K562 (cell line): ENCODE measurements around the gene SLC25A21. TPM values are rescaled to one million over a fixed set of nuclear protein-coding genes. Genes with fewer than 3 reads are reported as not detected.

ENCODE experiments used
- ATAC-seq: fragments of 200-7000 bp; cut with Tn5 transposase; 3 replicates; pipeline ENCODE4 v1.9.1; 2020; ENCODE audit warnings: moderate library complexity
- BruUV-seq: library from RNA; stranded (reverse); fragments of 400-500 nt; replicated peaks from 2 replicates; lab custom pipeline; 2021; lab: Mats Ljungman, UMichigan
- CTCF ChIA-PET: fragments of 300-600 bp; formaldehyde crosslinking; extraction: SDS; loops from one replicate; lab custom pipeline; 2021; ENCODE audit warnings: low intra/inter-chr PET ratio; lab: Yijun Ruan, JAX
- POLR2A ChIA-PET: fragments of 300-600, 350-650 bp; sonication (Branson Sonifier 250); formaldehyde crosslinking; extraction: SDS; loops from one replicate; lab custom pipeline; 2021; ENCODE audit warnings: antibody characterized with exemption, inconsistent platforms; lab: Yijun Ruan, JAX
- DNase-seq, 4 experiments: peaks; one replicate each; pipeline versions ENCODE4 v3.0.0 to v3.0.0-alpha.2; 2011 to 2018; ENCODE audit warnings: low spot score in 3 of 4, mixed read lengths in 3 of 4; ENCODE audit errors: extremely low read depth in 1 of 4
- FAIRE-seq: peaks from 2 replicates; lab custom pipeline; 2011; peaks lifted over from hg19 to GRCh38; lab: Jason Lieb, UNC
- H2AFZ ChIP-seq: 2 replicates; pipeline ENCODE4 v1.6.0; 2011; ENCODE audit warnings: low read depth, low read length, control low read depth, inconsistent platforms
- H3K27ac ChIP-seq: fragments of 200-600 bp; 3 replicates; pipeline ENCODE4 v1.8.0; 2011; ENCODE audit warnings: low read depth, mild to moderate bottlenecking, control low read depth, inconsistent platforms, low read length, moderate library complexity, mixed read lengths; ENCODE audit errors: extremely low read depth
- H3K27me3 ChIP-seq, 2 experiments: fragments of 300-600 bp in 1 of 2; 2 replicates in 1 of 2; 3 replicates in 1 of 2; pipeline versions ENCODE4 v1.6.0 to v1.8.0; 2011; ENCODE audit warnings: inconsistent platforms in 2 of 2, low read length in 2 of 2, mild to moderate bottlenecking in 1 of 2, mixed read lengths in 1 of 2, moderate library complexity in 1 of 2; ENCODE audit not compliant: control insufficient read depth in 2 of 2, insufficient read depth in 2 of 2
- H3K36me3 ChIP-seq: fragments of 300-600 bp; 3 replicates; pipeline ENCODE4 v1.8.0; 2011; ENCODE audit warnings: mild to moderate bottlenecking, low read length, inconsistent platforms; ENCODE audit not compliant: control insufficient read depth, insufficient read depth
- H3K4me1 ChIP-seq, 2 experiments: fragments of 200-600 bp in 1 of 2; replicated peaks in 1 of 2; 2 replicates in 1 of 2; 3 replicates in 1 of 2; pipeline versions ENCODE4 v1.5.1 to v1.8.0; 2011; ENCODE audit warnings: inconsistent platforms in 2 of 2, low read length in 2 of 2, mild to moderate bottlenecking in 1 of 2, mixed read lengths in 1 of 2, moderate library complexity in 1 of 2; ENCODE audit not compliant: control insufficient read depth in 2 of 2, insufficient read depth in 2 of 2
- H3K4me2 ChIP-seq: 2 replicates; pipeline ENCODE4 v1.6.1; 2011; ENCODE audit warnings: low read length, control low read depth, inconsistent platforms, mixed read lengths; ENCODE audit not compliant: insufficient read depth
- H3K4me3 ChIP-seq: fragments of 200-600 bp; sonication (generic), shearing (Covaris generic); 2 replicates; pipeline ENCODE4 v1.5.1; 2016; ENCODE audit warnings: control low read depth, inconsistent platforms
- H3K79me2 ChIP-seq: fragments of 200-600 bp; 3 replicates; pipeline ENCODE4 v1.8.0; 2011; ENCODE audit warnings: low read length, inconsistent platforms; ENCODE audit not compliant: control insufficient read depth, insufficient read depth
- H3K9ac ChIP-seq, 2 experiments: 2 replicates each; pipeline versions ENCODE4 v1.6.0 to v1.6.1; 2011; ENCODE audit warnings: low read depth in 2 of 2, low read length in 2 of 2, control low read depth in 1 of 2, inconsistent platforms in 1 of 2, mild to moderate bottlenecking in 1 of 2, mixed read lengths in 1 of 2; ENCODE audit not compliant: insufficient read depth in 1 of 2
- H3K9me1 ChIP-seq: one replicate; pipeline ENCODE4 v1.6.0; 2011; ENCODE audit warnings: inconsistent platforms, mild to moderate bottlenecking, low read length, moderate library complexity; ENCODE audit not compliant: control insufficient read depth, insufficient read depth
- H3K9me3 ChIP-seq: replicated peaks from 2 replicates; pipeline ENCODE4 v1.5.1; 2011; ENCODE audit warnings: low read depth, low read length, inconsistent platforms; ENCODE audit not compliant: control insufficient read depth, insufficient read depth
- H4K20me1 ChIP-seq: replicated peaks from 2 replicates; pipeline ENCODE4 v1.6.1; 2011; ENCODE audit warnings: low read length, inconsistent platforms, mixed read lengths; ENCODE audit not compliant: control insufficient read depth, insufficient read depth
- ADNP ChIP-seq: fragments of 200-800 bp; sonication (Bioruptor generic); IDR thresholded peaks from 2 replicates; pipeline ENCODE4 v1.6.1; 2016; ENCODE audit warnings: missing genetic modification characterization, missing compliant biosample characterization
- ARHGAP35 ChIP-seq: fragments of 450-650 bp; IDR thresholded peaks from 2 replicates; pipeline ENCODE4 v1.6.1; 2018; ENCODE audit not compliant: partially characterized antibody
- CBX5 ChIP-seq: IDR thresholded peaks from 2 replicates; pipeline ENCODE4 v1.6.1; 2014; ENCODE audit warnings: low read depth, borderline replicate concordance
- DACH1 ChIP-seq: fragments of 450-650 bp; IDR thresholded peaks from 2 replicates; pipeline ENCODE4 v1.6.1; 2018; ENCODE audit not compliant: partially characterized antibody
- ESRRA ChIP-seq: fragments of 450-650 bp; IDR thresholded peaks from 2 replicates; pipeline ENCODE4 v1.6.1; 2014; ENCODE audit warnings: low read depth, mild to moderate bottlenecking, moderate library complexity, borderline replicate concordance
- FUS ChIP-seq: fragments of 200-400 bp; formaldehyde crosslinking; optimal IDR thresholded peaks from 2 replicates; pipeline ENCODE3; 2017; ENCODE audit warnings: low read depth, low read length
- HMBOX1 ChIP-seq: sonication (generic); IDR thresholded peaks from 2 replicates; pipeline ENCODE4 v1.6.1; 2016
- NCOA6 ChIP-seq: fragments of 450-650 bp; IDR thresholded peaks from 2 replicates; pipeline ENCODE4 v1.6.1; 2017; ENCODE audit warnings: mild to moderate bottlenecking
- NFIC ChIP-seq: fragments of 450-650 bp; IDR thresholded peaks from 2 replicates; pipeline ENCODE4 v1.6.1; 2017; ENCODE audit warnings: mild to moderate bottlenecking, inconsistent platforms
- RREB1 ChIP-seq: fragments of 250-450 bp; sonication (Bioruptor Pico); IDR thresholded peaks from 2 replicates; pipeline ENCODE4 v1.4.0; 2020
- SPI1 ChIP-seq: IDR thresholded peaks from 2 replicates; pipeline ENCODE4 v1.6.1; 2011; ENCODE audit warnings: low read depth, low read length, control low read depth, borderline replicate concordance
- ZEB2 ChIP-seq: fragments of 450-650 bp; IDR thresholded peaks from 2 replicates; pipeline ENCODE4 v1.6.1; 2016
- ZNF551 ChIP-seq: fragments of 250-450 bp; sonication (Bioruptor Pico); IDR thresholded peaks from 2 replicates; pipeline ENCODE4 v1.5.0; 2021; ENCODE audit warnings: mild to moderate bottlenecking, moderate library complexity
- ZNF740 ChIP-seq, 3 experiments: fragments of 200-800 bp in 1 of 3; sonication (Bioruptor generic) in 1 of 3; sonication (generic) in 1 of 3; formaldehyde crosslinking in 1 of 3; IDR thresholded peaks; 2 replicates each; pipeline versions ENCODE4 v1.6.1 to v1.8.0; 2016 to 2022; ENCODE audit warnings: mild to moderate bottlenecking in 2 of 3, missing compliant biosample characterization in 2 of 3, missing genetic modification characterization in 2 of 3, missing genetic modification reagents in 1 of 3
- WGBS: fragments of 100-300 bp; shearing (Covaris generic); methylation state at CpG from one replicate; pipeline ENCODE4 v1.1.6; 2016; ENCODE audit warnings: low coverage, mixed read lengths; ENCODE audit not compliant: insufficient coverage; ENCODE audit errors: missing lambda C conversion rate; 5-methylcytosine and 5-hydroxymethylcytosine counted together
- in situ Hi-C: fragments of 300-500 bp; cut with MboI; formaldehyde crosslinking; loops from 4 replicates; pipeline ENCODE4 v1.15.0; 2018; ENCODE audit warnings: inconsistent platforms, mixed read lengths
- intact Hi-C: fragments of 100-400 bp; cut with micrococcal nuclease; formaldehyde crosslinking; loops from 2 replicates; pipeline ENCODE4 v1.14.2; 2022
- polyA plus RNA-seq, 8 experiments: library from polyadenylated mRNA; depleted of rRNA in 4 of 8; stranded (reverse) in 5 of 8; unstranded in 3 of 8; fragments of >200 nt; fragmentation: Nextera tagmentation in 2 of 8; fragmentation: Illumina TruSeq in 1 of 8; extraction: Ambion mirVana in 2 of 8; extraction: Trizol in 1 of 8; gene quantifications; 2 replicates each; pipeline versions ENCODE4 v1.2.1 to v1.2.3, GENCODE V29; 2011 to 2014; ENCODE audit warnings: inconsistent platforms in 1 of 8, missing spikeins in 1 of 8
- total RNA-seq, 7 experiments: library from RNA; depleted of rRNA in 6 of 7; stranded (reverse); fragments of >200 nt in 6 of 7; fragmentation: Illumina TruSeq in 2 of 7; extraction: Trizol in 2 of 7; gene quantifications; 2 replicates each; pipeline versions ENCODE4 v1.2.1 to v1.2.3, GENCODE V29; 2011 to 2021; ENCODE audit warnings: low replicate concordance in 1 of 7

The SLC25A21 gene
- total and polyA plus RNA-seq, 9 of the 15 experiments (the other 6 are each of a cell fraction or from before 2014, with no cell fraction given), result 15.2 to 46.7 (median 28.7) TPM

GRCh38 chr14:36874396-36875138 is 297.8 kb downstream of the SLC25A21 start (continued):
- TF ChIP-seq SPI1 (no peak), NCOA6 (no peak), ZEB2 (no peak), CBX5 (no peak), DACH1 (no peak), HMBOX1 (no peak), ZNF551 (CRISPR knock-in tag) (no peak), NFIC (no peak), ZNF740 (CRISPR knock-in tag; IDR thresholded peaks at IDR 0.05) (no peak), ZNF740 (tag; IDR thresholded peaks at IDR 0.05) (no peak)
- TF ChIP-seq, all 486 proteins: peak for 0

- Histone ChIP-seq H3K9me1 (peaks cover 3% of the 10 kb centered on the region), H3K79me2 (no peaks in the 10 kb centered on the region), H3K4me1 (no peaks in the 10 kb centered on the region; a peak in 1 of 5 replicates), H3K36me3 (peaks cover 6% of the 10 kb centered on the region; the same call in 1 of the 3 replicates), H3K4me3 (no peak overlapping the region), H3K27ac (no peak overlapping the region), H3K9ac (no peak overlapping the region), H3K27me3 (no peaks in the 10 kb centered on the region), H4K20me1 (0 out of 2 replicates have a peak, but pooled peaks cover under 1% of the 10 kb centered on the region), H3K9me3 (no peaks in the 10 kb centered on the region), H3K4me2 (no peak overlapping the region), H2AFZ (no peak overlapping the region)
- CTCF ChIA-PET, result no interaction called here
- BruUV-seq, result no TSS peak
- DNase-seq (peak in 1 of 4 experiments; percentile 7), ATAC-seq (peak; percentile 53), FAIRE-seq (peak; percentile 29)
- intact Hi-C loops (no loop called here), in situ Hi-C loops (no loop called here)
- POLR2A ChIA-PET, result no interaction called here
- WGBS, result 66% methylated on average over 3 of the region's 5 CpGs
- no peak for TF ChIP-seq ADNP (tag)
- TF ChIP-seq ARHGAP35, result no peak
- TF ChIP-seq RREB1 (CRISPR knock-in tag), result no peak
- TF ChIP-seq ESRRA, result no peak
- no peak for TF ChIP-seq FUS
Measured at GRCh38 chr14:36870776-36871175, 301.6 kb downstream of the SLC25A21 start.
